ENCODE data around the gene S100A8.

DNA sequence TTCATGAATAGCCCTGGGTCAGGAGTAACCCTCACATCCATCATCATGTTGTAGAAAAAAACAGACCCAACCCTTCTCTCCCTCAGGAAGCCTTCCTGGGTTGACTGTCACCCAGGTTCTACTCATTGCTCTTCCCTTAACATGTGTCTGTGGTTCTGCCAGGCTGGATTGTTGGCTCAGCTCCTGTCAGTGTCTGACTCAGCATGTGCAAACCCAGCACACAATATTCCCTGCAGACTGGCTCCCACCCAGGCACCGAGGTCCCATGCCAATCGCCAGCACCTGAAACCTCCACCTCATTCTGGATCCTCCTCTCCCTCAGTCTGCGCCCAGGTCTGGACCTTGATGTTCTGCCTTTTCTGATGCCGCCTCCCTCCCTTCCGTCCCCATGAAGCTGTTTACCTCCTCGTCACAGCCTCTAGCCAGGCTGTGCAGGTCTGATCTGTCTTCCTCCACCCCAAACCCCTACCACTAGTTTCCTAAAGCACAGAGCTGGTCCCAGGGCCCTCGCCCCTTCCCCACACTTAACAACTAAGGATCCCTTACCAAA, 4.3 kb upstream of the S100A8 start:
- no peak for TF ChIP-seq POLR2A (IDR thresholded peaks at IDR 0.05; ENCODE audit: extremely low read depth, insufficient read length)
- TF ChIP-seq, protein P1, sequence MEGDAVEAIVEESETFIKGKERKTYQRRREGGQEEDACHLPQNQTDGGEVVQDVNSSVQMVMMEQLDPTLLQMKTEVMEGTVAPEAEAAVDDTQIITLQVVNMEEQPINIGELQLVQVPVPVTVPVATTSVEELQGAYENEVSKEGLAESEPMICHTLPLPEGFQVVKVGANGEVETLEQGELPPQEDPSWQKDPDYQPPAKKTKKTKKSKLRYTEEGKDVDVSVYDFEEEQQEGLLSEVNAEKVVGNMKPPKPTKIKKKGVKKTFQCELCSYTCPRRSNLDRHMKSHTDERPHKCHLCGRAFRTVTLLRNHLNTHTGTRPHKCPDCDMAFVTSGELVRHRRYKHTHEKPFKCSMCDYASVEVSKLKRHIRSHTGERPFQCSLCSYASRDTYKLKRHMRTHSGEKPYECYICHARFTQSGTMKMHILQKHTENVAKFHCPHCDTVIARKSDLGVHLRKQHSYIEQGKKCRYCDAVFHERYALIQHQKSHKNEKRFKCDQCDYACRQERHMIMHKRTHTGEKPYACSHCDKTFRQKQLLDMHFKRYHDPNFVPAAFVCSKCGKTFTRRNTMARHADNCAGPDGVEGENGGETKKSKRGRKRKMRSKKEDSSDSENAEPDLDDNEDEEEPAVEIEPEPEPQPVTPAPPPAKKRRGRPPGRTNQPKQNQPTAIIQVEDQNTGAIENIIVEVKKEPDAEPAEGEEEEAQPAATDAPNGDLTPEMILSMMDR (IDR thresholded peaks at IDR 0.05; ENCODE audit: low read depth, low read length) = no peak

Data from NB4 (cell line).